Measurements from ENCODE around the gene LRRN2.

DNA sequence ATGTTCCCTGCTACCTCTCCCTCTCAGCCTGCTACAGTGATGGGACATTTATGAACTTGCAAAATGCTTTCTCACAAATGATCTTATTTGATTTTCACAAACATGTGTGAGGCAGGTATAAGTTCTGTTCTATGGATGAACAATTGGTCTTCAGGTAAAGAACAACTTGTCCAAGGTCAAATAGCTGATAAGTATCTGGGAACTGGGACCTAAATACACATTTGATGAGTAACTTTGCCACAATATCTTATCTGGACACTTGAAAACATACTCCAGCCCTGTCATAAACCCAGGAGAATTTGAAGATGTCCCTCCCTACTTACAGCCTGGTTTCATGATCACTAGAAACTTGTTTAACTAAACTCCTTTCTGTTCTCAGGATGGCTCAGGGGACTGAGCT lies 23.0 kb downstream of the LRRN2 start:
- TF ChIP-seq RAD21 (IDR thresholded peaks at IDR 0.05 in 1 of 2, conservative IDR thresholded peaks at IDR 0.05 in 1 of 2; ENCODE audit: low read depth in 2 of 2, low read length in 2 of 2), result no peak
- TF ChIP-seq CHD2 (IDR thresholded peaks at IDR 0.05; ENCODE audit: low read length), result no peak
- TF ChIP-seq SP2 (IDR thresholded peaks at IDR 0.05; ENCODE audit: low read length), result no peak
